Activated CD8-positive, alpha-beta memory T cell treated with anti-CD3 and anti-CD28 coated beads, Interleukin-2, amount 10 ng/mL, durations not matched to agents 7 days and 5 days (primary cell): ENCODE data around the gene CRELD2. TPM values are rescaled to one million over a fixed set of nuclear protein-coding genes. Genes with fewer than 3 reads are reported as not detected.

Source experiments
- ATAC-seq: fragments of 150-1000 bp; cut with Tn5 transposase; one replicate; pipeline ENCODE4 v1.10.0; 2021; ENCODE audit warnings: moderate library complexity
- CTCF ChIA-PET: fragments of 350-600 bp; sonication (Branson Sonifier 250); formaldehyde crosslinking; loops from one replicate; lab custom pipeline; 2021; ENCODE audit warnings: antibody characterized with exemption; lab: Charles Lee
- DNase-seq: peaks from one replicate; pipeline ENCODE4 v3.0.0-alpha.2; 2020
- H3K27ac Mint-ChIP-seq: one replicate; pipeline ENCODE4 v1.8.0; 2021; ENCODE audit warnings: mild to moderate bottlenecking, mixed read lengths
- H3K27me3 Mint-ChIP-seq: one replicate; pipeline ENCODE4 v1.8.0; 2021; ENCODE audit warnings: mixed read lengths
- H3K36me3 Mint-ChIP-seq: one replicate; pipeline ENCODE4 v1.8.0; 2021; ENCODE audit warnings: mild to moderate bottlenecking, mixed read lengths
- H3K4me1 Mint-ChIP-seq: one replicate; pipeline ENCODE4 v1.8.0; 2021; ENCODE audit warnings: mixed read lengths
- H3K4me3 Mint-ChIP-seq: one replicate; pipeline ENCODE4 v1.8.0; 2021; ENCODE audit warnings: mild to moderate bottlenecking, moderate library complexity, mixed read lengths
- H3K9me3 Mint-ChIP-seq: one replicate; pipeline ENCODE4 v1.8.0; 2022; ENCODE audit warnings: low read depth, mixed read lengths
- microRNA-seq: library from miRNA; unstranded; fragments of <30 nt; microRNA quantifications from one replicate; pipeline ENCODE4 v1.2.0, GENCODE V29; 2022
- total RNA-seq, 2 experiments: library from RNA; stranded (reverse); gene quantifications; one replicate each; pipeline ENCODE4 v1.2.3, GENCODE V29; 2021

Gene CRELD2
- total RNA-seq, 2 experiments from 2014 or later = 43.9 to 51.2 TPM

DNA sequence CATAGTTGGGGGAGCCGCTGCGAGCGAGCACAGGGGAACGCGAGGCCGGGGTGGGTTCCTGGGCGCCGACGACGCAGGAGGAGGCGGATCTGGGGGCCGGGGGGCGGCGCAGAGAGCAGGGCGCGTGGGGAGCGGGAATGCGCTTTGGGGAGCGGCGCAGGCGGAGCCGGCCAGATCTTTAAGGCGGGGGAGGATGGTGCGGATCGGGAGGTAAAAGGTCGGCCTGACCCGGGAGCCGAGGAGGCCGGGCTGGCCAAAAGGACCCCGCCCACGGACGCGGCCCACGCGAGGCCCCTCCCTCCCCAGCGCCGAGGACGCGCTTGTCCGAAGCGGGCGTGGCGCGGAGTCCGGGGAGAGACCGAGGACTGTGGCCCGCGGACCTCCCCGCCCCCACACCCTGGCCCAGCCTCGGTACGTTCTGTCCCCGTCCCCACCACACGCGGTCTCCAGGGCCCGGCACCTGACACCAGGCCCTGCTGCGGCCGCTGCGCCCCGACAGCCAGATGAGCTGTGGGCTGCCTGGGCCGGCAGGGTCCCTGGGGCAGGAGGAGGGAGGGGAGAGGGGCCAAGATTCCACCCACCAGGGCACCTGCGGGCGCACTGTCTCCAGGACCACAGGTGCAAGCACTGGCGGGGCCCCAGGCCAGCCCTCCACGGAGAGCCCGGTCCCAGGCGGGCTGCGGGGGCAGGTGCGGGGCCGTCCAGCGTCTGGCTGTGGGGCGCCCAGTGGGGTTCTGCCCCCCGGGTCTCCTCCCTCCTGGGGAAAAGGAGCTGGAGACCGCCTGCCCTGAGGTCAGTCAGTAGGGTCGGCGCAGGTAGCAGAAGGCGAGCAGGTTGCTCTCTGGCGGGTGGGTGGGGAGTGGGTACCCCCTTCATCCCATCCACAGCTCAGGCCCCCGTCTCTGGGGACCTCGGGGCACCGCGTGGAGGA, 53.1 kb downstream of the CRELD2 start:
- CTCF ChIA-PET = interaction anchor here (1.0 to 3.2 kb wide), 4 partner anchors 9 to 59 kb away, joined by 3 to 13 read pairs (median 6); partner anchors contain the start of gene PIM3
- Mint-ChIP-seq H3K27me3 (no peaks in the 10 kb centered on the region), H3K4me1 (peaks cover 19% of the 10 kb centered on the region), H3K36me3 (no peaks in the 10 kb centered on the region), H3K9me3 (no peaks in the 10 kb centered on the region), H3K27ac (peak overlapping the region; percentile 88), H3K4me3 (peak overlapping the region; percentile 71)
- ATAC-seq (peak; percentile 63), DNase-seq (no peak)

- H3K27ac Mint-ChIP-seq = no peak overlapping the region
- no peaks in the 10 kb centered on the region for H3K9me3 Mint-ChIP-seq
- no peaks in the 10 kb centered on the region for H3K27me3 Mint-ChIP-seq
- peak; percentile 51 for DNase-seq
- H3K4me1 Mint-ChIP-seq = peaks cover 22% of the 10 kb centered on the region
- no peaks in the 10 kb centered on the region for H3K36me3 Mint-ChIP-seq
- CTCF ChIA-PET = interaction anchor here (2.5 to 3.2 kb wide), 2 partner anchors 41 to 58 kb away, joined by 8 to 13 read pairs; no protein-coding TSS in a partner anchor
- H3K4me3 Mint-ChIP-seq = no peak overlapping the region
- no peak for ATAC-seq
These were observed 54.0 kb downstream of the CRELD2 start for GRCh38 chr22:49972163-49973017.

- ATAC-seq (no peak), DNase-seq (no peak)
- CTCF ChIA-PET = no interaction called here
- Mint-ChIP-seq H3K4me3 (no peak overlapping the region), H3K36me3 (no peaks in the 10 kb centered on the region), H3K27ac (no peak overlapping the region), H3K9me3 (no peaks in the 10 kb centered on the region), H3K27me3 (no peaks in the 10 kb centered on the region), H3K4me1 (peaks cover 22% of the 10 kb centered on the region)
These were observed 54.9 kb downstream of the CRELD2 start for GRCh38 chr22:49973018-49973961.

DNA sequence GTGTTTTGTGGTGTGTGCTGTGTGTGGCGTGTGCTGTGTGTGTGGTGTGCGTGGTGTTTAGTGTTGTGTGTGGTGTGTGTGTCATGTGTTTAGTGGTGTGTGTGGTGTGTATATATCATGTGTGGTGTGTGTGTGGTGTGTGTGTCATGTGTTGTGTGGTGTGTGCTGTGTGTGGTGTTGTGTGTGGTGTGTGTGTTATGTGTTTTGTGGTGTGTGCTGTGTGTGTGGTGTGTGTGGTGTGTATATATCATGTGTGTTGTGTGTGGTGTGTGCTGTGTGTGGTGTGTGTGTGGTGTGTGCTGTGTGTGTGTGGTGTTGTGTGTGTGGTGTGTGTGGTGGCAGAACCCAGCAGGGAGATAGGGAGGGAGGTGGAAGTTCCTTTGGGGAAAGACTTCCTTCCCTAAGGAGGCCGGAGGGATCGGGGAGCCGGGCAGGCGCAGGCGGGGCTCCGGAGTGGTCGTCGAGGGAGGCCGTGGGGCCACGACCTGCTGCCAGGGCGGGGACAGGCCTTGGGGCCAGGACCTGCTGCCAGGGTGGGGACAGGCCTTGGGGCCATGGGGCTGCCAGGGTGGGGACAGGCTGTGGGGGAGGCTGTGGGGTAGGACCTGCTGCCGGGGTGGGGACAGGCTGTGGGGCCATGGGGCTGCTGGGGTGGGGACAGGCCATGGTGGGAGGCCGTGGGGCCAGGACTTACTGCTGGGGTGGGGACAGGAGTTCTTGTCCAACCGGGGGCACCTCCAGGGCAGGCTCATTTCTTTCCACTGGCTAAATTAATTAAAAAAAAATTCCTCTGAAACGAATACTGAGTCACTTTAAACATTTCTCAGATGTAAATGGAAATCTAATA, 57.3 kb downstream of the CRELD2 start:
- Mint-ChIP-seq H3K36me3 (peaks cover 8% of the 10 kb centered on the region), H3K4me3 (peak overlapping the region; percentile 2), H3K27ac (peak overlapping the region; percentile 66), H3K27me3 (no peaks in the 10 kb centered on the region), H3K9me3 (peaks cover 9% of the 10 kb centered on the region), H3K4me1 (peaks cover 15% of the 10 kb centered on the region)
- DNase-seq (peak; percentile 60), ATAC-seq (peak; percentile 24)
- CTCF ChIA-PET = interaction anchor here (1.0 to 1.2 kb wide), 2 partner anchors 10 to 29 kb away, joined by 3 read pairs; no protein-coding TSS in a partner anchor

DNA sequence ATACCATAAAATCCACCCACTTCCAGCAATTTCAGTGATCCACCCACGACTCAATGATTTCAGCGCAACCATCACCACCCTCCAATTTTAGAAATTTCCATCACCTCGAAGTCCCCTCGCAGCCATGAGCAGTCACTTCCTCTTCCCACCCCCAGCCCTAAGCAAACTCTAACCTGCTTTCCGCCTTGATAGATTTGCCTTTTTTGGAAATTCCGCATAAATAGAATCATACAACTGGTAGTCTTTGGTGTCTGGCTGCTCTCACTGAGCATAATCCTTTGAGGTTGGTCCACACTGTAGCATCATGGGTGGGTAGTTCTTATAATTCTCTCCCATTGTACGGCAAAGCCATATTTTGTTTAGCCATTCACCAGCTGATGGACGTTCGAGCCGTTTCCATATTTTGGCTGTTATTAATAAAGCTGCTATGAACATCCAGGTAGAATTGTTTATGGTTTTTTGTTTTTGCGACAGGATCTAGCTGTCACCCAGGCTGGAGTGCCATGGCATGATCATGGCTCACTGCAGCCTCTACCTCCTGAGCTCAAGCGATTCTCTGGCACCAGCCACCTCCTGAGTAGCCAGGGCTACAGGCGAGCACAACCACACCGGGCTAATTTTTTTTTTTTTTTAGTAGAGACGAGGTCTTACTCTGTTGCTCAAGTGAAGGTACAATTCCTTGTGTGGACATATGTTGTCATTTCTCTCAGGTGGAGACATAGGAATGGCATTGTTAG, 58.2 kb downstream of the CRELD2 start:
- Mint-ChIP-seq H3K27me3 (peaks cover 3% of the 10 kb centered on the region), H3K9me3 (peaks cover 9% of the 10 kb centered on the region), H3K4me1 (peaks cover 14% of the 10 kb centered on the region), H3K27ac (peak overlapping the region; percentile 66), H3K4me3 (no peak overlapping the region), H3K36me3 (peaks cover 8% of the 10 kb centered on the region)
- CTCF ChIA-PET = interaction anchor here (1.0 to 1.2 kb wide), 2 partner anchors 11 to 28 kb away, joined by 3 read pairs; no protein-coding TSS in a partner anchor
- peak; percentile 44 for ATAC-seq
- DNase-seq = peak; percentile 58

Small RNA genes within 50 kb of the gene (microRNA-seq; reads per million reads assigned to microRNA genes)
- gene MIR6821 = 4.7 reads per million, percentile 11 among the genes with 10 or more reads in this experiment

Other genes with a start within 250 kb of the CRELD2 start
- gene BRD1, start 90.8 kb upstream of the CRELD2 start, total RNA-seq = 10 to 100 TPM; 49.9 to 56.6 TPM
- 10 to 100 TPM; 24.1 to 25.7 TPM for gene ZBED4, start 64.8 kb upstream of the CRELD2 start, total RNA-seq
- 10 to 100 TPM; 16.8 to 18.8 TPM for gene ALG12, start 196 bp upstream of the CRELD2 start, total RNA-seq
- gene PIM3, start 42.1 kb downstream of the CRELD2 start, total RNA-seq = 10 to 100 TPM; 53.4 to 79.7 TPM
- under 1 TPM in 1 of 2 experiments, not detected in 1; 0.05 TPM for gene IL17REL, start 94.1 kb downstream of the CRELD2 start, total RNA-seq
- not detected for gene TTLL8, start 139.7 kb downstream of the CRELD2 start, total RNA-seq
- 1 to 10 TPM; 1.9 to 2.9 TPM for gene MLC1, start 166.8 kb downstream of the CRELD2 start, total RNA-seq
- gene MOV10L1, start 171.4 kb downstream of the CRELD2 start, total RNA-seq = under 1 TPM in 1 of 2 experiments, not detected in 1; 0.23 TPM